Left lung (tissue), 10 donors: ENCODE data around the gene CHI3L1. TPM values are rescaled to one million over a fixed set of nuclear protein-coding genes. Genes with fewer than 3 reads are reported as not detected.

Experiments used
- ATAC-seq: fragments of 200-7000 bp; cut with Tn5 transposase; one replicate; pipeline ENCODE4 v1.9.1; 2020; ENCODE audit warnings: moderate library complexity
- DNase-seq, 4 donors: peaks; one replicate each; pipeline ENCODE4 v3.0.0-alpha.2; 2013 to 2020
- H3K27ac ChIP-seq, 2 donors: fragments of 200-600 bp; sonication (generic) in 1 of 2; one replicate each; pipeline versions ENCODE4 v1.5.0 to v1.8.0; 2020 to 2021
- H3K27me3 ChIP-seq, 2 donors: fragments of 200-600 bp; sonication (generic) in 1 of 2; one replicate each; pipeline versions ENCODE4 v1.5.0 to v1.8.0; 2020 to 2021
- H3K36me3 ChIP-seq, 2 donors: fragments of 200-600 bp; sonication (generic) in 1 of 2; one replicate each; pipeline versions ENCODE4 v1.5.0 to v1.8.0; 2020 to 2021
- H3K4me1 ChIP-seq, 2 donors: fragments of 200-600 bp; one replicate each; pipeline ENCODE4 v1.8.0; 2021
- H3K4me3 ChIP-seq, 2 donors: fragments of 200-600 bp; sonication (generic) in 1 of 2; one replicate each; pipeline versions ENCODE4 v1.5.0 to v1.8.0; 2020 to 2021; ENCODE audit warnings: mild to moderate bottlenecking in 1 of 2
- H3K9me3 ChIP-seq, 2 donors: fragments of 200-600 bp; sonication (generic) in 1 of 2; one replicate each; pipeline versions ENCODE4 v1.5.0 to v1.8.0; 2020 to 2021
- CTCF ChIP-seq, 2 donors: fragments of 200-600 bp; sonication (generic) in 1 of 2; IDR thresholded peaks; one replicate each; pipeline versions ENCODE4 v1.5.0 to v1.8.0; 2021; ENCODE audit warnings: antibody characterized with exemption in 2 of 2
- intact Hi-C, 2 donors: fragments of 100-400 bp; cut with DNase I; formaldehyde crosslinking; loops; one replicate each; pipeline versions ENCODE4 v1.11.2 to v1.14.2; 2022
- polyA plus RNA-seq, 6 donors: library from polyadenylated mRNA; unstranded; fragments of 120-200 nt; gene quantifications; one replicate each; pipeline ENCODE4 v1.2.1, GENCODE V29; 2013; ENCODE audit not compliant: insufficient read length in 6 of 6
- total RNA-seq, 2 donors: library from RNA; stranded (reverse); fragmentation: NEBNext Ultra II Directional; extraction: Animal tissue kit (Norgen Biotek cat#: 25700); gene quantifications; one replicate each; pipeline ENCODE4 v1.2.1, GENCODE V29; 2021
- donor health status: DM: no; HTN: yes; CAD: no.
- donor health status: DM: no; HTN: no; CAD: no.

CHI3L1 gene
- total and polyA plus RNA-seq, 8 donors, result 0.44 to 74.9 (median 1.3) TPM

- H3K27me3 ChIP-seq, result no peaks in the 10 kb centered on the region
These were observed 7.5 kb downstream of the CHI3L1 start for GRCh38 chr1:203178821-203179666.

GRCh38 chr1:203178083-203178482, 8.4 kb downstream of the CHI3L1 start:
- TF ChIP-seq CTCF (IDR thresholded peaks at IDR 0.05), result no peak
- Histone ChIP-seq H3K9me3 (no peaks in the 10 kb centered on the region), H3K4me1 (peaks cover 8 to 29% of the 10 kb centered on the region in 2 donors), H3K36me3 (peaks cover 0 to 24% of the 10 kb centered on the region in 2 donors), H3K27ac (no peak overlapping the region), H3K4me3 (no peak overlapping the region), H3K27me3 (no peaks in the 10 kb centered on the region)
- DNase-seq (no peak), ATAC-seq (no peak)
- intact Hi-C loops, result no loop called here

More at GRCh38 chr1:203178821-203179666, 7.5 kb downstream of the CHI3L1 start:
- no peaks in the 10 kb centered on the region for H3K9me3 ChIP-seq
- peaks cover 0 to 24% of the 10 kb centered on the region in 2 donors for H3K36me3 ChIP-seq
- no peak for ATAC-seq
- no peak overlapping the region for H3K4me3 ChIP-seq
- TF ChIP-seq CTCF (IDR thresholded peaks at IDR 0.05), result no peak
- DNase-seq, result no peak
- peaks cover 8 to 29% of the 10 kb centered on the region in 2 donors for H3K4me1 ChIP-seq
- intact Hi-C loops, result no loop called here
- no peak overlapping the region for H3K27ac ChIP-seq

GRCh38 chr1:203177470-203178039, 8.9 kb downstream of the CHI3L1 start:
- TF ChIP-seq CTCF (IDR thresholded peaks at IDR 0.05), result no peak
- ATAC-seq (peak; percentile 56), DNase-seq (no peak)
- H3K27me3 ChIP-seq, result no peaks in the 10 kb centered on the region
- no peak overlapping the region for H3K4me3 ChIP-seq
- H3K4me1 ChIP-seq, result peaks cover 8 to 33% of the 10 kb centered on the region in 2 donors
- H3K27ac ChIP-seq, result no peak overlapping the region
- no peaks in the 10 kb centered on the region for H3K9me3 ChIP-seq
- peaks cover 0 to 24% of the 10 kb centered on the region in 2 donors for H3K36me3 ChIP-seq
- intact Hi-C loops, result no loop called here

GRCh38 chr1:203177036-203177405, 9.5 kb downstream of the CHI3L1 start:
- H3K4me3 ChIP-seq, result no peak overlapping the region
- H3K4me1 ChIP-seq, result peaks cover 8 to 34% of the 10 kb centered on the region in 2 donors
- intact Hi-C loops, result no loop called here
- no peaks in the 10 kb centered on the region for H3K9me3 ChIP-seq
- ATAC-seq, result no peak
- H3K36me3 ChIP-seq, result peaks cover 0 to 24% of the 10 kb centered on the region in 2 donors
- H3K27me3 ChIP-seq, result no peaks in the 10 kb centered on the region
- H3K27ac ChIP-seq, result no peak overlapping the region
- no peak for TF ChIP-seq CTCF (IDR thresholded peaks at IDR 0.05)
- no peak for DNase-seq

- Histone ChIP-seq H3K4me3 (no peak overlapping the region), H3K27me3 (no peaks in the 10 kb centered on the region), H3K9me3 (no peaks in the 10 kb centered on the region), H3K4me1 (peaks cover 8 to 32% of the 10 kb centered on the region in 2 donors), H3K27ac (no peak overlapping the region), H3K36me3 (peaks cover 0 to 24% of the 10 kb centered on the region in 2 donors)
- DNase-seq (no peak), ATAC-seq (no peak)
- intact Hi-C loops, result no loop called here
- TF ChIP-seq CTCF (IDR thresholded peaks at IDR 0.05), result no peak
These were observed 10.1 kb downstream of the CHI3L1 start for GRCh38 chr1:203176273-203177035.
